HepG2 (cell line): ENCODE measurements around the gene SUOX. TPM values are rescaled to one million over a fixed set of nuclear protein-coding genes. Genes with fewer than 3 reads are reported as not detected.
"Not testable (repeated sequence)": the region's sequence is repeated elsewhere in the genome, so short reads cannot be mapped to it uniquely, and the experiment has no call there.

ENCODE experiments used
- ATAC-seq: fragments of 200-7000 bp; cut with Tn5 transposase; 3 replicates; pipeline ENCODE4 v1.9.1; 2020; ENCODE audit warnings: mild to moderate bottlenecking, moderate library complexity
- BruUV-seq: library from RNA; stranded (reverse); fragments of 400-500 nt; replicated peaks from 2 replicates; lab custom pipeline; 2021; lab: Mats Ljungman, UMichigan
- CTCF ChIA-PET: fragments of 300-600 bp; formaldehyde crosslinking; extraction: SDS; loops from one replicate; lab custom pipeline; 2021; ENCODE audit warnings: low total read pairs, inconsistent platforms, low intra/inter-chr PET ratio; lab: Yijun Ruan, JAX
- POLR2A ChIA-PET: fragments of 350-600 bp; sonication (Branson Sonifier 250); formaldehyde crosslinking; loops from one replicate; lab custom pipeline; 2020; ENCODE audit warnings: antibody characterized with exemption, inconsistent platforms; lab: Yijun Ruan, JAX
- DNase-seq: peaks from one replicate; pipeline ENCODE4 v3.0.0-alpha.2; 2015; ENCODE audit warnings: low spot score
- FAIRE-seq: peaks from 3 replicates; lab custom pipeline; 2011; peaks lifted over from hg19 to GRCh38; lab: Jason Lieb, UNC
- H2AFZ ChIP-seq: one replicate; pipeline ENCODE4 v1.6.1; 2011; ENCODE audit warnings: low read length, inconsistent platforms
- H3K27ac ChIP-seq: fragments of 300-600 bp; 3 replicates; pipeline ENCODE4 v1.8.0; 2011; ENCODE audit warnings: mixed run types, mild to moderate bottlenecking, mixed read lengths, low read length, inconsistent platforms; ENCODE audit not compliant: insufficient read depth; ENCODE audit errors: extremely low read length
- H3K27me3 ChIP-seq, 2 experiments: fragments of 200-600 bp in 1 of 2; 2 replicates in 1 of 2; 3 replicates in 1 of 2; pipeline versions ENCODE4 v1.6.0 to v1.8.0; 2011; ENCODE audit warnings: low read length in 2 of 2, mild to moderate bottlenecking in 2 of 2, moderate library complexity in 2 of 2, inconsistent platforms in 1 of 2; ENCODE audit not compliant: insufficient read depth in 2 of 2, control insufficient read depth in 1 of 2
- H3K36me3 ChIP-seq, 2 experiments: fragments of 200-600 bp in 1 of 2; replicated peaks in 1 of 2; 2 replicates in 1 of 2; 3 replicates in 1 of 2; pipeline versions ENCODE4 v1.5.1 to v1.8.0; 2011; ENCODE audit warnings: low read length in 2 of 2, inconsistent platforms in 1 of 2; ENCODE audit not compliant: insufficient read depth in 2 of 2, control insufficient read depth in 1 of 2
- H3K4me1 ChIP-seq: 2 replicates; pipeline ENCODE4 v1.5.1; 2012; ENCODE audit warnings: low read length, inconsistent platforms; ENCODE audit not compliant: insufficient read depth
- H3K4me2 ChIP-seq: 2 replicates; pipeline ENCODE4 v1.6.0; 2011; ENCODE audit warnings: low read depth, low read length, inconsistent platforms
- H3K4me3 ChIP-seq, 3 experiments: fragments of 200-600 bp in 1 of 3; sonication (generic), shearing (Covaris generic) in 1 of 3; replicated peaks in 1 of 3; 2 replicates each; pipeline ENCODE4 v1.5.1; 2011 to 2016; ENCODE audit warnings: low read length in 3 of 3, inconsistent platforms in 2 of 3, low read depth in 2 of 3, mild to moderate bottlenecking in 2 of 3, control low read depth in 1 of 3, mixed read lengths in 1 of 3; ENCODE audit not compliant: insufficient read depth in 1 of 3
- H3K79me2 ChIP-seq: one replicate; pipeline ENCODE4 v1.6.1; 2011; ENCODE audit warnings: low read length, inconsistent platforms; ENCODE audit not compliant: insufficient read depth
- H3K9ac ChIP-seq: 2 replicates; pipeline ENCODE4 v1.6.0; 2011; ENCODE audit warnings: mild to moderate bottlenecking, low read depth, low read length, inconsistent platforms; ENCODE audit not compliant: insufficient read depth
- H3K9me3 ChIP-seq: 2 replicates; pipeline ENCODE4 v1.5.1; 2012; ENCODE audit warnings: mild to moderate bottlenecking, low read length
- H4K20me1 ChIP-seq: 2 replicates; pipeline ENCODE4 v1.6.0; 2011; ENCODE audit warnings: inconsistent platforms, mild to moderate bottlenecking, low read length, moderate library complexity; ENCODE audit not compliant: insufficient read depth
- ARNT2 ChIP-seq: sonication (generic); formaldehyde crosslinking; IDR thresholded peaks from 2 replicates; pipeline ENCODE4 v1.8.0; 2022; ENCODE audit warnings: mild to moderate bottlenecking, low read depth, missing genetic modification reagents, moderate library complexity
- CCDC6 ChIP-seq: sonication (generic); formaldehyde crosslinking; IDR thresholded peaks from 2 replicates; pipeline ENCODE4 v1.8.1; 2022; ENCODE audit warnings: mild to moderate bottlenecking, missing genetic modification reagents, moderate library complexity
- FOXC1 ChIP-seq: sonication (generic); formaldehyde crosslinking; IDR thresholded peaks from 2 replicates; pipeline ENCODE4 v1.8.0; 2022; ENCODE audit warnings: mild to moderate bottlenecking, missing genetic modification reagents, borderline replicate concordance
- HNRNPLL ChIP-seq: fragments of 200-400 bp; formaldehyde crosslinking; IDR thresholded peaks from 2 replicates; pipeline ENCODE4 v1.6.1; 2017; ENCODE audit warnings: mild to moderate bottlenecking, low read depth, low read length; ENCODE audit not compliant: poor library complexity, severe bottlenecking
- KDM5A ChIP-seq: fragments of 200-600 bp; sonication (generic); IDR thresholded peaks from 2 replicates; pipeline ENCODE4 v1.7.0; 2018; ENCODE audit warnings: antibody characterized with exemption, mild to moderate bottlenecking, low read length, borderline replicate concordance
- RAD21 ChIP-seq: fragments of 450-650 bp; formaldehyde crosslinking; IDR thresholded peaks from 2 replicates; pipeline ENCODE4 v1.5.0; 2020; ENCODE audit warnings: mild to moderate bottlenecking
- ZNF543 ChIP-seq: sonication (generic); formaldehyde crosslinking; IDR thresholded peaks from 2 replicates; pipeline ENCODE4 v1.4.0; 2020; ENCODE audit warnings: mild to moderate bottlenecking, missing genetic modification reagents
- WGBS: methylation state at CpG from one replicate; pipeline ENCODE4 v1.1.6; 2017; ENCODE audit warnings: low lambda C conversion rate; 5-methylcytosine and 5-hydroxymethylcytosine counted together
- in situ Hi-C: cut with HindIII; loops from 2 replicates; pipeline ENCODE4 v1.10.0; 2017; ENCODE audit warnings: low pct_unique_long_range_greater_than_20kb; ENCODE audit not compliant: extremely low pct_ligation_motif_present
- intact Hi-C: fragments of 100-400 bp; cut with micrococcal nuclease; formaldehyde crosslinking; loops from one replicate; pipeline ENCODE4 v1.10.0; 2022; ENCODE audit not compliant: unreplicated experiment
- polyA plus RNA-seq, 8 experiments: library from polyadenylated mRNA; depleted of rRNA in 3 of 8; stranded (reverse) in 7 of 8; unstranded in 1 of 8; fragments of >200 nt; fragmentation: Illumina TruSeq in 4 of 8; extraction: Trizol in 4 of 8; gene quantifications; 2 replicates each; pipeline versions ENCODE4 v1.2.1 to v1.2.3, GENCODE V29; 2011 to 2016; ENCODE audit warnings: low read depth in 4 of 8, missing spikeins in 1 of 8, mixed read lengths in 1 of 8; ENCODE audit not compliant: insufficient read depth in 1 of 8
- total RNA-seq, 5 experiments: library from RNA; depleted of rRNA; stranded (reverse); fragments of >200 nt; fragmentation: Illumina TruSeq; extraction: Trizol; gene quantifications; 2 replicates each; pipeline ENCODE4 v1.2.3, GENCODE V29; 2016; ENCODE audit warnings: low read depth in 1 of 5
- TF ChIP-seq, protein P1 (sequence below): sonication (generic); formaldehyde crosslinking; conservative IDR thresholded peaks from 2 replicates; pipeline ENCODE4 v1.8.0; 2022; ENCODE audit warnings: low read depth, missing genetic modification reagents
- TF ChIP-seq, protein P2 (sequence below): sonication (generic); formaldehyde crosslinking; IDR thresholded peaks from 2 replicates; pipeline ENCODE4 v1.4.0; 2020; ENCODE audit warnings: missing genetic modification reagents, low read depth, mild to moderate bottlenecking, borderline replicate concordance

Gene SUOX
- total and polyA plus RNA-seq, 2 of the 13 experiments (the other 11 are each of a cell fraction or from before 2014, with no cell fraction given) = 23.9 to 25.9 TPM

DNA sequence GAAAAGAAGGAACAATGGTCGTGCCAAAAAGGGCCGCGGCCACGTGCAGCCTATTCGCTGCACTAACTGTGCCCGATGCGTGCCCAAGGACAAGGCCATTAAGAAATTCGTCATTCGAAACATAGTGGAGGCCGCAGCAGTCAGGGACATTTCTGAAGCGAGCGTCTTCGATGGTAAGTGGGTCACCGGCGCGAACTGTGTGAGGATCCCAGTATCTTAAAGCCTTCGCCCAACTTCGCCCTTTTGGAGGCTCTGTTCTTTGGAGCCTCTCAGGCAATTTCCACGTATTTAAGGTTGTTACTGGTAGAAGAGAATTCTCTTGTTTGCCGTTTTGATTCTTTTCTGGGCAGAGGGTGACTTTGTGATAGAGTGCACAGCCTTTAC is 45.3 kb downstream of the SUOX start:
- H3K9me3 ChIP-seq, H2AFZ ChIP-seq, ATAC-seq, DNase-seq, in situ Hi-C loops, H3K27me3 ChIP-seq, intact Hi-C loops, POLR2A ChIA-PET, H4K20me1 ChIP-seq, CTCF ChIA-PET, FAIRE-seq: not testable (repeated sequence)
- TF ChIP-seq KDM5A (peak; percentile 62), RAD21 (CRISPR knock-in tag) (0 out of 2 replicates have a peak, but pooled peaks have one; percentile 1), ZNF543 (CRISPR knock-in tag) (0 out of 2 replicates have a peak, but pooled peaks have one; percentile 12), CCDC6 (CRISPR knock-in tag) (0 out of 2 replicates have a peak, but pooled peaks have one; percentile 14), HNRNPLL (peak; percentile 14)
- H3K36me3 ChIP-seq = peaks cover 2 to 20% of the 10 kb centered on the region in 2 experiments
- peaks cover 21% of the 10 kb centered on the region for H3K79me2 ChIP-seq
- H3K4me1 ChIP-seq = peaks cover 49% of the 10 kb centered on the region
- H3K4me2 ChIP-seq = peak overlapping the region; percentile 91
- peak overlapping the region; percentile 98 for H3K27ac ChIP-seq
- H3K9ac ChIP-seq = peak overlapping the region; percentile 99
- BruUV-seq = TSS peak; percentile 88
- WGBS = 5% methylated on average over 4 of the region's 20 CpGs
- peak overlapping the region; percentile 84 to 94 (median 87) for H3K4me3 ChIP-seq

DNA sequence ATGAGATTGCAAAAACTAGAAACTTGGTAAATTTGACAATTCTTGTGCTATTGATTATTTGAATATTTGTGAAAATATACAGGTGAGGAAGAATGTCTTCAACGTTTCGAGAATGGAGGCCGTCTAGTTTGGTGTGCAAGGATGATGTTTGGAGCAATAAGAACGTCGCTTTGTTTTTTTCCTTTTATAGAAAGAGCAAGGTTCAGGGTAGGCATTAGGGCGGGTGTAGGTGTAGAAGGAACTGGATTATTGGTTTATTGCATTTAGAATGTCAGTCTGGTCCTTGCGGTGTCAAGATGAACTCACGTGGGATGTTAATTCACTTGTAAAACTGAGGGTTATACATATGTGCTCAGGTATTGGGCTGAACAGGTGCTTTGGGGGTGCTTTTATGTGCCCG is 45.8 kb downstream of the SUOX start:
- peak overlapping the region; percentile 91 for H3K4me2 ChIP-seq
- FAIRE-seq (no peak), DNase-seq (no peak), ATAC-seq (no peak)
- peaks cover 2 to 20% of the 10 kb centered on the region in 2 experiments for H3K36me3 ChIP-seq
- H3K4me1 ChIP-seq = peaks cover 49% of the 10 kb centered on the region
- intact Hi-C loops = no loop called here
- no peak overlapping the region for H2AFZ ChIP-seq
- CTCF ChIA-PET = no interaction called here
- peaks cover 6% of the 10 kb centered on the region; the same call in 1 of the 2 replicates for H4K20me1 ChIP-seq
- peak overlapping the region; percentile 99 for H3K9ac ChIP-seq
- BruUV-seq = no TSS peak
- in situ Hi-C loops = no loop called here
- no peaks in the 10 kb centered on the region for H3K27me3 ChIP-seq
- H3K79me2 ChIP-seq = peaks cover 21% of the 10 kb centered on the region
- TF ChIP-seq, protein P1, sequence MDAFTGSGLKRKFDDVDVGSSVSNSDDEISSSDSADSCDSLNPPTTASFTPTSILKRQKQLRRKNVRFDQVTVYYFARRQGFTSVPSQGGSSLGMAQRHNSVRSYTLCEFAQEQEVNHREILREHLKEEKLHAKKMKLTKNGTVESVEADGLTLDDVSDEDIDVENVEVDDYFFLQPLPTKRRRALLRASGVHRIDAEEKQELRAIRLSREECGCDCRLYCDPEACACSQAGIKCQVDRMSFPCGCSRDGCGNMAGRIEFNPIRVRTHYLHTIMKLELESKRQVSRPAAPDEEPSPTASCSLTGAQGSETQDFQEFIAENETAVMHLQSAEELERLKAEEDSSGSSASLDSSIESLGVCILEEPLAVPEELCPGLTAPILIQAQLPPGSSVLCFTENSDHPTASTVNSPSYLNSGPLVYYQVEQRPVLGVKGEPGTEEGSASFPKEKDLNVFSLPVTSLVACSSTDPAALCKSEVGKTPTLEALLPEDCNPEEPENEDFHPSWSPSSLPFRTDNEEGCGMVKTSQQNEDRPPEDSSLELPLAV (CRISPR knock-in tag) = no peak
- TF ChIP-seq FOXC1 (no peak), ARNT2 (CRISPR knock-in tag) (peak; percentile 53; the same call in 1 of the 2 replicates)
- TF ChIP-seq, protein P2, sequence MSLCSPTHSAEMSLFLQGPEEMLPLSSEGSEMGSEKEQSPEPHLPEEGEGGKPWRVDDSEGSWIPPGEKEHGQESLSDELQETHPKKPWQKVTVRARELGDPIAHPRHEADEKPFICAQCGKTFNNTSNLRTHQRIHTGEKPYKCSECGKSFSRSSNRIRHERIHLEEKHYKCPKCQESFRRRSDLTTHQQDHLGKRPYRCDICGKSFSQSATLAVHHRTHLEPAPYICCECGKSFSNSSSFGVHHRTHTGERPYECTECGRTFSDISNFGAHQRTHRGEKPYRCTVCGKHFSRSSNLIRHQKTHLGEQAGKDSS (CRISPR knock-in tag) = no peak
- POLR2A ChIA-PET = interaction anchor here (1.0 to 4.7 kb wide), 3 partner anchors 36 to 69 kb away, joined by 3 to 40 read pairs (median 4); partner anchors contain the start of gene RAB5B
- H3K4me3 ChIP-seq = peak overlapping the region; percentile 84 to 94 (median 87)
- WGBS = 16% methylated on average over 9 of the region's 9 CpGs
- H3K27ac ChIP-seq = peak overlapping the region; percentile 98
- H3K9me3 ChIP-seq = no peaks in the 10 kb centered on the region
